ENCODE measurements around the gene OSTM1. TPM values are rescaled to one million over a fixed set of nuclear protein-coding genes. Genes with fewer than 3 reads are reported as not detected.
"Not testable (repeated sequence)": the region's sequence is repeated elsewhere in the genome, so short reads cannot be mapped to it uniquely, and the experiment has no call there.

OSTM1 gene
- polyA plus RNA-seq, 3 donors, result 21.2 to 32.8 (median 21.9) TPM

GRCh38 chr6:108036884-108037283, 37.7 kb downstream of the OSTM1 start:
- no peak for DNase-seq (ENCODE audit: extremely low read depth in 1 of 11, low read depth in 9 of 11, low spot score in 4 of 11)

GRCh38 chr6:108031968-108032367, 42.6 kb downstream of the OSTM1 start:
- DNase-seq (ENCODE audit: extremely low read depth in 1 of 11, low read depth in 9 of 11, low spot score in 4 of 11), result no peak

GRCh38 chr6:108030211-108030610, 44.3 kb downstream of the OSTM1 start:
- no peak for DNase-seq (ENCODE audit: extremely low read depth in 1 of 11, low read depth in 9 of 11, low spot score in 4 of 11)

GRCh38 chr6:108029226-108029921, 45.2 kb downstream of the OSTM1 start:
- DNase-seq (ENCODE audit: extremely low read depth in 1 of 11, low read depth in 9 of 11, low spot score in 4 of 11), result peak in 5 of 11 donors; percentile 17 to 31 (median 24)

GRCh38 chr6:108027594-108027993, 46.9 kb downstream of the OSTM1 start:
- peak in 4 of 11 donors; percentile 22 to 41 (median 25) for DNase-seq (ENCODE audit: extremely low read depth in 1 of 11, low read depth in 9 of 11, low spot score in 4 of 11)

- no peak for DNase-seq (ENCODE audit: extremely low read depth in 1 of 11, low read depth in 9 of 11, low spot score in 4 of 11)
Observed at GRCh38 chr6:108027056-108027455, 47.5 kb downstream of the OSTM1 start.

- DNase-seq (ENCODE audit: extremely low read depth in 1 of 11, low read depth in 9 of 11, low spot score in 4 of 11), result no peak
Observed at GRCh38 chr6:108024427-108025073, 50.0 kb downstream of the OSTM1 start.

GRCh38 chr6:108020472-108021116, 53.9 kb downstream of the OSTM1 start:
- DNase-seq (ENCODE audit: extremely low read depth in 1 of 11, low read depth in 9 of 11, low spot score in 4 of 11), result no peak

GRCh38 chr6:108016283-108016682, 58.3 kb downstream of the OSTM1 start:
- not testable (repeated sequence) for DNase-seq (ENCODE audit: extremely low read depth in 1 of 11, low read depth in 9 of 11, low spot score in 4 of 11)

- no peak for DNase-seq (ENCODE audit: extremely low read depth in 1 of 11, low read depth in 9 of 11, low spot score in 4 of 11)
Observed at GRCh38 chr6:108013787-108014439, 60.6 kb downstream of the OSTM1 start.

GRCh38 chr6:108009894-108010293, 64.6 kb downstream of the OSTM1 start:
- no peak for DNase-seq (ENCODE audit: extremely low read depth in 1 of 11, low read depth in 9 of 11, low spot score in 4 of 11)

GRCh38 chr6:108009258-108009657, 65.3 kb downstream of the OSTM1 start:
- DNase-seq (ENCODE audit: extremely low read depth in 1 of 11, low read depth in 9 of 11, low spot score in 4 of 11), result not testable (repeated sequence)

GRCh38 chr6:108008363-108008762, 66.2 kb downstream of the OSTM1 start:
- DNase-seq (ENCODE audit: extremely low read depth in 1 of 11, low read depth in 9 of 11, low spot score in 4 of 11), result no peak

GRCh38 chr6:108005961-108006360, 68.6 kb downstream of the OSTM1 start:
- no peak for DNase-seq (ENCODE audit: extremely low read depth in 1 of 11, low read depth in 9 of 11, low spot score in 4 of 11)

- no peak for DNase-seq (ENCODE audit: extremely low read depth in 1 of 11, low read depth in 9 of 11, low spot score in 4 of 11)
Observed at GRCh38 chr6:108004861-108005260, 69.7 kb downstream of the OSTM1 start.

GRCh38 chr6:108002365-108003221, 71.9 kb downstream of the OSTM1 start:
- DNase-seq (ENCODE audit: extremely low read depth in 1 of 11, low read depth in 9 of 11, low spot score in 4 of 11), result peak in 1 of 11 donors; percentile 25

- DNase-seq (ENCODE audit: extremely low read depth in 1 of 11, low read depth in 9 of 11, low spot score in 4 of 11), result no peak
Observed at GRCh38 chr6:108001696-108002231, 72.8 kb downstream of the OSTM1 start.

- DNase-seq (ENCODE audit: extremely low read depth in 1 of 11, low read depth in 9 of 11, low spot score in 4 of 11), result not testable (repeated sequence)
Observed at GRCh38 chr6:108000259-108000658, 74.3 kb downstream of the OSTM1 start.

GRCh38 chr6:107999341-107999740, 75.2 kb downstream of the OSTM1 start:
- no peak for DNase-seq (ENCODE audit: extremely low read depth in 1 of 11, low read depth in 9 of 11, low spot score in 4 of 11)
